Pancreas (tissue), 10 donors: ENCODE results near the gene TMPRSS2. TPM values are rescaled to one million over a fixed set of nuclear protein-coding genes. Genes with fewer than 3 reads are reported as not detected.

Experiments
- ATAC-seq, 4 donors: fragments of 200-7000 bp; cut with Tn5 transposase; one replicate each; pipeline versions ENCODE4 v1.8.0 to v1.9.1; 2020; ENCODE audit warnings: mild to moderate bottlenecking in 4 of 4, moderate library complexity in 4 of 4
- DNase-seq, 6 donors: peaks; one replicate each; pipeline ENCODE4 v3.0.0-alpha.2; 2020
- FAIRE-seq: peaks from 2 replicates; lab custom pipeline; 2012; peaks lifted over from hg19 to GRCh38; lab: Jason Lieb, UNC
- H3K27ac ChIP-seq, 4 donors: fragments of 200-600 bp; sonication (generic); 1 replicate in 3 of 4; 2 replicates in 1 of 4; pipeline versions ENCODE4 v1.5.0 to v1.8.0; 2020
- H3K27me3 ChIP-seq, 4 donors: fragments of 200-600 bp; one replicate each; pipeline ENCODE4 v1.8.0; 2021
- H3K36me3 ChIP-seq, 3 donors: fragments of 200-600 bp; sonication (generic) in 1 of 3; one replicate each; pipeline versions ENCODE4 v1.5.0 to v1.8.0; 2020 to 2021
- H3K4me1 ChIP-seq, 3 donors: fragments of 200-600 bp; one replicate each; pipeline ENCODE4 v1.8.0; 2021
- H3K4me3 ChIP-seq, 4 donors: fragments of 200-600 bp; sonication (generic) in 2 of 4; one replicate each; pipeline versions ENCODE4 v1.5.0 to v1.8.0; 2020 to 2021
- H3K9me3 ChIP-seq, 4 donors: fragments of 200-600 bp; one replicate each; pipeline ENCODE4 v1.8.0; 2021
- WGBS, 2 donors: extraction: QIAGEN DNeasy Blood & Tissue Kit; methylation state at CpG; one replicate each; pipeline ENCODE4 v1.1.7; 2013; 5-methylcytosine and 5-hydroxymethylcytosine counted together
- intact Hi-C, 3 donors: fragments of 100-400 bp; cut with DNase I; formaldehyde crosslinking; loops; one replicate each; pipeline versions ENCODE4 v1.11.1 to v1.14.2; 2022
- polyA plus RNA-seq, 2 donors: library from polyadenylated mRNA; stranded (reverse); fragments of 200-250 nt; gene quantifications; one replicate each; pipeline ENCODE4 v1.2.3, GENCODE V29; 2013
- total RNA-seq, 6 donors: library from RNA; stranded (reverse); fragmentation: NEBNext Ultra II Directional in 4 of 6; extraction: Animal tissue kit (Norgen Biotek cat#: 25700) in 4 of 6; gene quantifications; one replicate each; pipeline versions ENCODE4 v1.2.1 to v1.2.4, GENCODE V29; 2021 to 2023
- TF ChIP-seq, protein P1 (sequence below), 4 donors: fragments of 200-600 bp; sonication (generic) in 3 of 4; IDR thresholded peaks; one replicate each; pipeline versions ENCODE4 v1.5.0 to v1.8.0; 2021; ENCODE audit warnings: antibody characterized with exemption in 4 of 4
- donor health status: healthy with polysubstance abuse.
- donor health status: DM: no; HTN: no; CAD: no; lungs with moderate emphysema.
- donor health status: DM: no; HTN: no; CAD: no.
- donor health status: control.
- donor health status: control.
- donor health status: Bipolar disorder and iron deficiency.
- donor health status: DM: yes; HTN: yes; CAD: no.
- donor health status: DM: no; HTN: no; CAD: no.
- donor health status: DM: no; HTN: no; CAD: no.
- donor health status: DM: yes; HTN: yes; CAD: no.

TMPRSS2 gene
- total and polyA plus RNA-seq, 8 donors = 42.2 to 88.8 (median 69.6) TPM

GRCh38 chr21:41478319-41479177 lies 29.4 kb downstream of the TMPRSS2 start:
- H3K4me3 ChIP-seq = no peak overlapping the region
- 47 to 51% methylated on average over 11 of the region's 11 CpGs for WGBS, 2 donors
- intact Hi-C loops = no loop called here
- TF ChIP-seq, protein P1, sequence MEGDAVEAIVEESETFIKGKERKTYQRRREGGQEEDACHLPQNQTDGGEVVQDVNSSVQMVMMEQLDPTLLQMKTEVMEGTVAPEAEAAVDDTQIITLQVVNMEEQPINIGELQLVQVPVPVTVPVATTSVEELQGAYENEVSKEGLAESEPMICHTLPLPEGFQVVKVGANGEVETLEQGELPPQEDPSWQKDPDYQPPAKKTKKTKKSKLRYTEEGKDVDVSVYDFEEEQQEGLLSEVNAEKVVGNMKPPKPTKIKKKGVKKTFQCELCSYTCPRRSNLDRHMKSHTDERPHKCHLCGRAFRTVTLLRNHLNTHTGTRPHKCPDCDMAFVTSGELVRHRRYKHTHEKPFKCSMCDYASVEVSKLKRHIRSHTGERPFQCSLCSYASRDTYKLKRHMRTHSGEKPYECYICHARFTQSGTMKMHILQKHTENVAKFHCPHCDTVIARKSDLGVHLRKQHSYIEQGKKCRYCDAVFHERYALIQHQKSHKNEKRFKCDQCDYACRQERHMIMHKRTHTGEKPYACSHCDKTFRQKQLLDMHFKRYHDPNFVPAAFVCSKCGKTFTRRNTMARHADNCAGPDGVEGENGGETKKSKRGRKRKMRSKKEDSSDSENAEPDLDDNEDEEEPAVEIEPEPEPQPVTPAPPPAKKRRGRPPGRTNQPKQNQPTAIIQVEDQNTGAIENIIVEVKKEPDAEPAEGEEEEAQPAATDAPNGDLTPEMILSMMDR (IDR thresholded peaks at IDR 0.05) = no peak
- peaks cover 0 to 52% (median 0%) of the 10 kb centered on the region in 3 donors for H3K36me3 ChIP-seq
- no peak for DNase-seq
- no peak for FAIRE-seq
- H3K27ac ChIP-seq = peak overlapping the region in 2 of 4 donors; percentile 9 to 30
- peaks cover 27 to 30% (median 29%) of the 10 kb centered on the region in 3 donors for H3K4me1 ChIP-seq
- H3K9me3 ChIP-seq = no peaks in the 10 kb centered on the region
- no peaks in the 10 kb centered on the region for H3K27me3 ChIP-seq
- ATAC-seq = peak; percentile 3 to 36 (median 14)

GRCh38 chr21:41477641-41478318 lies 30.2 kb downstream of the TMPRSS2 start:
- H3K4me1 ChIP-seq = peaks cover 25 to 29% (median 27%) of the 10 kb centered on the region in 3 donors
- no peak overlapping the region for H3K4me3 ChIP-seq
- TF ChIP-seq, protein P1 (IDR thresholded peaks at IDR 0.05) = no peak
- peak overlapping the region in 2 of 4 donors; percentile 9 to 30 for H3K27ac ChIP-seq
- 27 to 29% methylated on average over 15 of the region's 15 CpGs for WGBS, 2 donors
- no peaks in the 10 kb centered on the region for H3K9me3 ChIP-seq
- ATAC-seq (peak; percentile 61 to 79 (median 68)), DNase-seq (peak in 3 of 6 donors; percentile 64 to 76 (median 67)), FAIRE-seq (no peak)
- H3K36me3 ChIP-seq = peaks cover 0 to 58% (median 6%) of the 10 kb centered on the region in 3 donors
- intact Hi-C loops = no loop called here
- no peaks in the 10 kb centered on the region for H3K27me3 ChIP-seq

DNA sequence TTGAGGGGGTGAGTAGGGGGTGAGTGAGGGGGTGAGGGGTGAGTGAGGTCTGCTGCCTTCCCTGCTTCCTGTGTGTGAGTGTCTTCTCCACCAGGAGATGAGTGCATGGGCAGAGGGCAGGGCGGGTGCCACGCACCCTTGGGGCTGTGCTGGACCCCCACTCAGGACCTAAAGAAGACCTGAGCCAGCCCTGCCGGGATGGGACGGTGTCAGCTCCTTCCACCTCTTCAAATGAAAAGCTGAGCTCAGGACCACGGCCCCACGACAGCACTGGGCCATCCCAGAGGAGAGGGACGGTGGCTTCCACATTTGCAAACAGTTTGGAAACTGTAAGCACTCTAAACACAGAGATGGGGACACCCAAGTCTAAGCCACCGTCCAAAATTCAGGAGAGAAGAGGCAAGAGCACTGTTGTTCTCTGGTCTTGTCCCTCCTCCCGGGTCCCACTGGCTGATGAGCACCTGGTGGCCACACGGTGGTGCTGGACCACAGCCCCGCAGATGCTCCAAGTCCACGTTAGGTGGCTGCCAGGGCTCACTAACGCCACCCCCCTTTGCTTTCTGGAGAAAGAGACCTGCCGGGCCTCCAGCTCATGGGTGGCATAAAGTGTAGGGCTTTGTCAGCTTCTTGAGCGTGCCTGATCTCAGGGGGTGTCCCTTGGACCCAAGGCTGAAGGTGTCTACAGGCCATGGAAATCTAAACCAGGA lies 32.1 kb downstream of the TMPRSS2 start:
- Histone ChIP-seq H3K9me3 (no peaks in the 10 kb centered on the region), H3K27me3 (no peaks in the 10 kb centered on the region), H3K36me3 (peaks cover 0 to 59% (median 11%) of the 10 kb centered on the region in 3 donors), H3K4me3 (no peak overlapping the region), H3K4me1 (peaks cover 23 to 27% (median 25%) of the 10 kb centered on the region in 3 donors), H3K27ac (no peak overlapping the region)
- 76 to 79% methylated on average over 15 of the region's 15 CpGs for WGBS, 2 donors
- intact Hi-C loops = no loop called here
- no peak for ATAC-seq
- FAIRE-seq = no peak
- TF ChIP-seq, protein P1 (IDR thresholded peaks at IDR 0.05) = no peak
- no peak for DNase-seq

DNA sequence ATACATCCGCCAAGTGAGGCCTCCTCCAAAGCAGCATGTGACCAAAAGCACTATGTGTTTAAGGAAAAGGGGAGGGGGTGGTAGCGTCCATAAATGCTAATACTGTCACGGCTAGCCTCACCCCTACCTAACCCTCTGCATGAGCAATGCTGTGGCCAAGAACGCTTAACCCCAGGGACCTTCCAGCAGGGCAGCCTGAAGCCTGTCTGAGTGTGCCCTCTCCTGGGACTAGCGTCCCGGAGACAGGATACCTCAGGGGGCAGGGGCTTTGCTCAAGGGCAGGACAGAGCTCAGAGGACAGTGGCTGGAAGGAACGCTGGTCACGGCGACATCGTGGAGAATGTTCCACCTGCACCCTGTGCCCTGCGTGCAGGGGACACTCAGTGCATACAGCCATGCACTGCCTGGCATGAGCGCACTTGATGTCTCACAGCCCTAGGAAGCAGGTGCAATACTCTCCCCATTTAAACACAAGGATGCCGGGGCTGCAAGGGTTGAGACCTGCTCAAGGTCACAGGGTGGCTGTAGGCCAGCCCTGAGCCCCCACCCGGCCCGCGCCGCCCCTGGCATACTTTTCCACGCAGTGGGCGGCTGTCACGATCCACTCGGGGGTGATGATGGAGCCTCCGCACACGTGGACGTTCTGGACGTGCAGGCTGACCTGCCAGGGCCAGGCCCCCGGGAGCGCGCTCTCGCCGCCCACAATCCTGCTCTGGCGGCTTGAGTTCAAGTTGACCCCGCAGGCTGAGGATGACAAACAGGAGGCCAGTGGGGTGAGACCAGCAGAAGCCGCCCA lies 35.0 kb downstream of the TMPRSS2 start:
- Histone ChIP-seq H3K4me3 (no peak overlapping the region), H3K9me3 (no peaks in the 10 kb centered on the region), H3K36me3 (peaks cover 0 to 66% (median 33%) of the 10 kb centered on the region in 3 donors), H3K27ac (no peak overlapping the region), H3K27me3 (no peaks in the 10 kb centered on the region), H3K4me1 (peaks cover under 1 to 1% (median under 1%) of the 10 kb centered on the region in 3 donors)
- WGBS, 2 donors = 75% methylated on average over 33 of the region's 33 CpGs
- TF ChIP-seq, protein P1 (IDR thresholded peaks at IDR 0.05) = no peak
- intact Hi-C loops = no loop called here
- DNase-seq = no peak
- no peak for FAIRE-seq
- ATAC-seq = no peak
